Measurements from ENCODE around the gene FAHD2A.

Gene FAHD2A

GRCh38 chr2:95390881-95391321, 11.6 kb upstream of the FAHD2A start:
- no peak overlapping the region for H3K4me3 ChIP-seq (ENCODE audit: low read depth in 1 of 2, low read length in 2 of 2)
- DNase-seq (no peak), ATAC-seq (ENCODE audit: insufficient read depth, low read depth) (no peak)

GRCh38 chr2:95391641-95392310, 10.7 kb upstream of the FAHD2A start:
- Histone ChIP-seq H3K4me3 (ENCODE audit: low read depth in 1 of 2, low read length in 2 of 2) (no peak overlapping the region), H2AFZ (ENCODE audit: low read depth, low read length) (no peak overlapping the region), H4K20me1 (ENCODE audit: insufficient read depth, low read length) (no peaks in the 10 kb centered on the region), H3K79me2 (ENCODE audit: insufficient read depth, low read length) (no peaks in the 10 kb centered on the region), H3K9ac (ENCODE audit: low read depth, low read length) (no peak overlapping the region), H3K27me3 (ENCODE audit: insufficient read depth, low read length, poor library complexity) (no peaks in the 10 kb centered on the region), H3K4me2 (ENCODE audit: insufficient read depth, low read length) (no peak overlapping the region), H3K27ac (ENCODE audit: low read length) (no peak overlapping the region), H3K36me3 (ENCODE audit: insufficient read depth, low read length) (no peaks in the 10 kb centered on the region), H3K4me1 (ENCODE audit: insufficient read depth, low read length) (peaks cover 6% of the 10 kb centered on the region; the same call in 1 of the 2 replicates), H3K9me3 (ENCODE audit: insufficient read depth, low read length, severe bottlenecking) (no peaks in the 10 kb centered on the region)
- no peak for TF ChIP-seq EZH2 (IDR thresholded peaks at IDR 0.05; ENCODE audit: borderline replicate concordance, low read depth, low read length, severe bottlenecking)
- no peak for TF ChIP-seq CTCF (IDR thresholded peaks at IDR 0.05; ENCODE audit: borderline replicate concordance, extremely low read depth, low read length, poor library complexity, severe bottlenecking)
- ATAC-seq (ENCODE audit: insufficient read depth, low read depth) (no peak), DNase-seq (no peak)

More at GRCh38 chr2:95390881-95391321, 11.6 kb upstream of the FAHD2A start:
- Histone ChIP-seq H3K4me2 (ENCODE audit: insufficient read depth, low read length) (no peak overlapping the region), H4K20me1 (ENCODE audit: insufficient read depth, low read length) (no peaks in the 10 kb centered on the region), H3K27me3 (ENCODE audit: insufficient read depth, low read length, poor library complexity) (no peaks in the 10 kb centered on the region), H3K36me3 (ENCODE audit: insufficient read depth, low read length) (no peaks in the 10 kb centered on the region), H3K9ac (ENCODE audit: low read depth, low read length) (no peak overlapping the region), H3K27ac (ENCODE audit: low read length) (no peak overlapping the region), H3K4me1 (ENCODE audit: insufficient read depth, low read length) (peaks cover 6% of the 10 kb centered on the region; the same call in 1 of the 2 replicates), H2AFZ (ENCODE audit: low read depth, low read length) (no peak overlapping the region), H3K79me2 (ENCODE audit: insufficient read depth, low read length) (no peaks in the 10 kb centered on the region), H3K9me3 (ENCODE audit: insufficient read depth, low read length, severe bottlenecking) (no peaks in the 10 kb centered on the region)
- no peak for TF ChIP-seq EZH2 (IDR thresholded peaks at IDR 0.05; ENCODE audit: borderline replicate concordance, low read depth, low read length, severe bottlenecking)
- no peak for TF ChIP-seq CTCF (IDR thresholded peaks at IDR 0.05; ENCODE audit: borderline replicate concordance, extremely low read depth, low read length, poor library complexity, severe bottlenecking)

GRCh38 chr2:95392320-95392719, 10.2 kb upstream of the FAHD2A start:
- no peak overlapping the region for H3K9ac ChIP-seq (ENCODE audit: low read depth, low read length)
- no peaks in the 10 kb centered on the region for H3K27me3 ChIP-seq (ENCODE audit: insufficient read depth, low read length, poor library complexity)
- no peaks in the 10 kb centered on the region for H3K79me2 ChIP-seq (ENCODE audit: insufficient read depth, low read length)
- H4K20me1 ChIP-seq (ENCODE audit: insufficient read depth, low read length) = no peaks in the 10 kb centered on the region
- TF ChIP-seq CTCF (IDR thresholded peaks at IDR 0.05; ENCODE audit: borderline replicate concordance, extremely low read depth, low read length, poor library complexity, severe bottlenecking) (no peak), EZH2 (IDR thresholded peaks at IDR 0.05; ENCODE audit: borderline replicate concordance, low read depth, low read length, severe bottlenecking) (no peak)
- no peaks in the 10 kb centered on the region for H3K9me3 ChIP-seq (ENCODE audit: insufficient read depth, low read length, severe bottlenecking)
- H3K4me2 ChIP-seq (ENCODE audit: insufficient read depth, low read length) = no peak overlapping the region
- no peak overlapping the region for H3K4me3 ChIP-seq (ENCODE audit: low read depth in 1 of 2, low read length in 2 of 2)
- peaks cover 6% of the 10 kb centered on the region; the same call in 1 of the 2 replicates for H3K4me1 ChIP-seq (ENCODE audit: insufficient read depth, low read length)
- ATAC-seq (ENCODE audit: insufficient read depth, low read depth) (no peak), DNase-seq (no peak)
- no peak overlapping the region for H2AFZ ChIP-seq (ENCODE audit: low read depth, low read length)
- H3K27ac ChIP-seq (ENCODE audit: low read length) = no peak overlapping the region
- H3K36me3 ChIP-seq (ENCODE audit: insufficient read depth, low read length) = no peaks in the 10 kb centered on the region

All from DND-41 (cell line).